ENCODE results near the gene AFG3L2.

The AFG3L2 gene

DNA sequence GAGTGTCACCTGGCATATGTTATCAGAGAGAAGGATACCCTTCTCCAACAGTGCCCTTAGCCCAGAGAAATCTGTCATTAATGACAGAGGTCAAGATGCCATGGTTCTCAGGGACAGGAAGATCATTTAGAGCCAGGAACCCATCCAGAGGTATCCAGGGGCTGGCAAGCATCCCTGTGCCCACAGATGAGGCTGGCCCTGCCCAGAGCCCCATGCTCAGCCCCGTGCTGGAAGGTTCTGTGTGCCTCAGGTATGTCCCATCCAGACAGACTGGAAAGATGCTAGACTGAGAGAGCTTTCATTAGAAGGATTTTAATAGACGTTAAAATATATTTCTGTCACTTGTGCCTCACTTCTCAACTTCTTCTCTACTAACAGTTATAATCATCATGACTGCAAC lies 77.2 kb downstream of the AFG3L2 start:
- DNase-seq, result no peak

DNA sequence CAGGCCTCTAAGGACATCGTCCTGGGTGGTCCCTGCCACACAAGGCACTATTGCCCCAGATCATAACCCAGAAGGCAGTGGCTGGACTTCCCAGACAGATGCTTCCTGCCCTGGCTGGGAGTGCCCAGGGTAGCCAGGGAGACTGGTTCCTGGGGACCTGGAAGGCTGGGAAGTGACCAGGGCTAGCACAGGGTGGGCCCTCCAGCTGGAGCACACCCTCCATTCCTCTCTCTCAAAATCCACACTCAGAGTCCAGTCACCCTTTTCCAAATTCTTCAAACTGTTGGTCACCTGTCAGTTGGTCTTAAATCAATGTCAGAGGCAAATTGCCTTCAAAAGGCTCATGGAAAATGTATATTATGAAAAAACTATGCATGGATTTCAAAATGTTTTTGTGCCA lies 80.6 kb downstream of the AFG3L2 start:
- DNase-seq, result no peak

DNA sequence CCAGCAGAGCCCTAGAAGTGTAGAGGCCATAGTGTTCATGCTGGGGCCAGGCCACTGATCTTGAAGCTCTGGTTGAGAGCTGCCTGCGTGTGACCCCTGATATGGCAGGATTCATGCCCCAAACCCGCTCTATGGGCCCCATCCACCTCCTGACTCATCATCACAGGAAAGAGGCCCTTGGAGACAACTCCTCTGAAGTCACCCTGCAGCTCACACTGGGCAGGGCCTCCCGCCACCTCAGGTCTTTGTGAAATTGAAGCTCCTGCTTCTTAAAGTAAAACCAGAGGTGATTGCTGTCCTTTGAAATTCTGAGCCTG lies 81.0 kb downstream of the AFG3L2 start:
- DNase-seq, result no peak

DNA sequence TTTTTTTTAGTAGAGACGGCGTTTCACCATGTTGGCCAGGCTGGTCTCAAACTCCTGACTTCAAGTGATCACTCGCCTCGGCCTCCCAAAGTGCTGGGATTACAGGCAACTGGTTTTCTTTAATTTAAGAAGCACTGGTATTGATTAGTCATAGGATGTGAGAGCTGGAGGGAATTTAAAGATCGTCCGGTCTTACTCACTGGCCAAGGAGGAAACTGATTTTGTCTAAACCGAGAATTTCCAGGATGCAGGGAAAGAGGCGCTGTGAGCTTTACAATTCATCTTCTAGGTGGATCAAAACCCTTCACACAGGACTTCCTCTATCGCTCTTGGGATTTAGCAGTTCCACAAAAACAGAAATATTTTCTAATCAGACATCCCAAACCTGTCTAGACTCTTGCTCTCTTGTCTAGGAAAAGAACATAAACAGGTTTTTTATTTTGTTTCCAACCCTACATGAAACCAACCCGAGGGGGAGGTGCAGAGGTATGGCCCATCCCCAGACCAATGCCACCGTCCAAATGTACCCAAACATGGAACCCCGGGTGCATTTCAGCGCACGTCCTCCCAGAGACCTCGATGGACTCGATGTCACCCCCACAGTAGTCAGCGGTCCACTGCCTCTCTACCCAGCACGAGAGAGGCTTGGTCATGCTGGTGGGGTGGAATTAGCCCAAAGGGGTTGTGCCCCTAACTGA lies 81.5 kb downstream of the AFG3L2 start:
- DNase-seq, result no peak

DNA sequence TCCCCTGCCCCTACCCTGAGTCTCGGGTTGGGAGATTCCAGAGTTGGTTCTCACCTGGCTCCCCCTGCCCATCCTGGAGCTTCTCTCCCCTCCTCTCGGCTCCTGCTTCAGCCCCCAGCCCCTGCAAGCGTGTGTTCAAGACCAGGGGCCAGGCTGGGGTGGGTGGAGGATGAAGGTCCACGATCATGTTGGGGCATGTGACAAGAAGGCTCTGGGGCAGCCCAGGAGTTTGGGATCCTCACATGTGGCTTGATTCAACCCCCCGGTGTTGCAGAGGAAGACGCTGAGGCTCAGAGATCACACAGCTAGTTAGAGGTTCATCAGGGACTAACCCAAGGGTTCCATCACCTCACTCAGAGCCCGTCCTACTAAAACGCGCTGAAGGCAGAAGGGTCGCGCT lies 83.2 kb downstream of the AFG3L2 start:
- no peak for DNase-seq

DNA sequence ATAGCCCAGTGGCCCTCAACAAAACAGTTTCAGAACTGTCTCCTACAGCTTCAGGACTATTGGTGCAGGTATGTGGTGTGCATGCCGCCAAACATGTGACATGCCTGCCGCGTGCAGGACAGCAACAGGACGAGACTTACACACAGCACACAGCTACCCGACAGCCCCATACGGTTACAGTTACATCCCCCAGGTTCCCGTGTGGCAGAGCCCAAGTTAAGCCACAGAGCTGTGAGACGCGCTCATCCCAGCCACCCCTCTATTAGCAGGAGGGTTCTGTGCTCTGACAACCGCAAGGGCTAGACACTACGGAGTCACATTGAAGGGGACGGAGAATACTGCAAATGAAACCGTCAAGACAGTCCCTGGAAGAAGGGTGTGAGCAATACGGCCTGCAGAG lies 85.3 kb downstream of the AFG3L2 start:
- DNase-seq, result no peak

DNA sequence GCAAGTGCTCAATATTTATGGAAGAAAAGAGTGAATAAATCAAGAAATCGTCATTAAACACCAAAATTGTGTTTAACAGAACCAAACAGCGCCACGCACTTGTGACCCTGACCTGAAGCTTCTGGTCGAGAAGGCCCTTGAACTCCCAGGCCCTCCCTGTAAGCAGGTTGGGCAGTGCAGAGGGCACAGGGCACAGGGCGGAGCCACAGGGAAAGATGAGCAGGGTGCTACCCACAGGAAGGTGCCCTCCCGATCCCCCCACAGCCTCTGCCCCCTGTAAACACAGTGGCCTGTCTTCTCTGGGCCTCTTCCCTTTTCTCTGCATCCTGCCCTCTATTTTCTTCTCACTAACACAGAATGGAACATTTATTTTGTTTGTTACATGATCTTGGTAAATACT lies 85.9 kb downstream of the AFG3L2 start:
- no peak for DNase-seq

DNA sequence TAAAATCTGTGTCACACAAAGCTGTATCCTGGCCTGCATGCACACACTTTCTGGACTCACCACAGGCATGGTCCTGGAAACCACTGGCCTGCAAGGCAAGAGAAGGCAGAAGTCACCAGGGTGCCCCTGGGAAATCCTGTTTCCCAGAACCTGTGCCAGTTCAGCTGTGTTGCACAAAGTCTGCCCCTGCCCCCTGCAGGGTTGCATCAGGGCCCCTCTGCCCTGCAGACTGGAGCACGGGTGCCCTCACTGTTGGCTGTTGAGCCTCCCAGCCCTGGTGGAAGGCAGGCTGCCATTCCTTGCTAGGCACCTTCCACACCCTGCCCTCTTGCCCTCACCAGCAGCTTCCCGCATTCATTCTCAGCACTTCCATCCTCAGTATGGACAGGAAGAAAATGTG lies 86.9 kb downstream of the AFG3L2 start:
- no peak for DNase-seq

DNA sequence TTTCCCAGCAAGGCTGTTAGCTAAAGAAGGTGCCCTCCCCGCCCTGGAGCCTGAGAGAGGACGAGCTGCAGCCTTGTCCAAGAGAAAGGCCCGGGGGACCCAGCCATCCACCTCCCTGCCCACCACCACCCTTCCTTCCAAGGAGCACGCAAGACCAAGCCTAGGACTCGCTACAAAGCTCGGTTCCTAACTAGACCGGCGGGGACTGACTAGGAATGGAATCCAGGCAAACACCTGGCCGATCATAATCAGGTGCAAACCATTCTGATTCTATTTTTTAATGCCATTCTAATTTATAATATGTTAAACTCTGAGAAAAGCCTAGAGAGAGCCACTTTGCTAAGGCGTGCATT lies 88.6 kb downstream of the AFG3L2 start:
- DNase-seq, result no peak

DNA sequence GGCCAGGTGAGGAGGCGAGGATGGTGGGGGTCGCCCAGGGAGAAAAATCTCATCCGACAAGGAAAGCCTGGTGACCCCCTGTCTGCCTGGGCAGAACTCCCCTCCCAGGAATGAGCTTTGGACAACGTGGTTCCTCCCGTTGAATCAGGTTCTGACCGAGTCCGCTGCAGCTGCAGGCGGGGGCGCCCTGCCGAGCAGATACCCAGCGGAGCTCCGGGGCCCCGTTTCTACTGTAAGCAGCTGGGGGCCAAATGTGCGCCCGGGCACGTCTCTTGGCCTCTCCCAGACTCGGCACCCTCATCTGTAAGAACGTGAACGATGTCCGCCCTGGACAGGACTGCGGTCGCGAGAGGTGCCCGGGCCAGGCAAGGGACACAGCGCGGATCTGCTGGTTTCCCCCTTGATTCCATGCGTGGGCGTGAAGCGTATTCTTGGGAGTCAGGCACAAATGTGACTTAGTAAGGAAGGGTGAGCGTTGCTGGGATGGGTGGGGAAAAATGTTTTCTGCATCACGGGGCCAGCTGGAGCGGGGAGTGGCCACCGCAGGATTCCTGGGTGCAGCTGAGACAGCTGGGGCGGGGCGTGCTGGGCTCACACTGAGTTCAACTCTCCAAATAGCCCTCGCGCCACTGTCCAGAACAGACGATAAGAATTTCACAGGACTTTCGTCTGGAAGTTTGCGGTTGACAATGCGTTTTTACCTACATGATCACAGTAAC lies 89.2 kb downstream of the AFG3L2 start:
- no peak for DNase-seq

DNA sequence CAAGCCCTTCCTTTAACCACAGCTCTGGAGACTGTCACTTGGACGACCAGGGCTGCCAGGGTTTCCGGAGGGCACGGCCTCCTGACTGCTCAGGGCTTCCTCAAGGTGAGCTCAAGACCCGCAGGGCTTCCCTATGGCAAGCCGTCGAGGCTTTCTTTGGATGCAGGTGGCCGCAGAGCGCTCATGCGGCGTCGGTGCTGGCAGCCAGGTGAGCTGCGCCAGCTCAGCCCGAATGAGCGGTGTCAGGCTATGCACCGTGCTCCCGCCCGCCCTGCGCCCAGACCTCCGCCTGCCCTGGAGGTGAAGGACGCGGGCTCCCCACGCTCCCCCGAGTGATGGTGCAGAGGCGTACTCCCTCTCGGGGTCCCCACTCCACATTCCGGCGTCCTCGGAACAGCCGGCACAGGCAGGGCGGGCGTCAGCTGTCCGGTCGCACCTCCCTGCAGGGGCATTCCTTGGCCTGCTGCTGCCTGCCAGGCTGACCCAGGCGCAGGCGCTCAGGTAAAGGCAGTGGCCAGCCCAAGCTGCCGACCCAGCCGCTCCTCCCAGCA lies 89.8 kb downstream of the AFG3L2 start:
- DNase-seq, result no peak

DNA sequence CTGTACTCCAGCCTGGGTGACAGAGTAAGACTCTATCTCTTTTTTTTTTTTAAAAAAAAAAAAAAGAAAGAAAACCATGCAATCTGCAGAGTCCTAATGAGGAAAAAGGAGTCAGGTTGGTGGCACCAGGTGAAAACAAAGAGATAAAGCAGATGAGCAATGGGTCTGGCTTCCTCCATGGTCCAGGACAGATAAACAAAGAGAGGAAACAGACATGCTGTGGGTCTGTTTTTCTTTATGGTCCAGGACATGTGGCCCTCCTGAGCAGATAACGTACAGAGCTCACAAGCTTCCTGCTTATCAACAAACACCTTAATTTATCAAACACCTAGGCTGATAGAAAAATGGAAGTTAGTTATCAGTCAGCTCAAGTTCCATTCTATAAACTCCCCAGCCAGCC lies 93.4 kb downstream of the AFG3L2 start:
- no peak for DNase-seq

DNA sequence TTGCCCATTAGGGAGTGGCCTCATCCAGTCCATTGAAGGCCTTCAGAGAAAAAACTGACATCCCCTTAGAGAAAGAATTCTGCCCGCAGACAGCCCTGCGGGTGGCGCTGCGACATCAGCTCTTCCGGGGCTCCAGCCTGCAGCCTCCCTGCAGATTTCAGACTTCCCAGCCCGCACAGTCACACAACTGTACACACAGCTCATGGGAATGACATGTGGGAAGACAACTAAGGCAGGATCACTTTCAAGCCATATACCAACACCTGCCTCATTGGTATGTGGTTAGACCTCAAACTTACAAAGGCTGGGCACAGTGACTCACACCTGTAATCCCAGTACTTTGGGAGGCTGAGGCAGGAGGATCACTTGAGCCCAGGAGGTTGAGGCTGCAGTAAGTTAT lies 93.8 kb downstream of the AFG3L2 start:
- no peak for DNase-seq

DNA sequence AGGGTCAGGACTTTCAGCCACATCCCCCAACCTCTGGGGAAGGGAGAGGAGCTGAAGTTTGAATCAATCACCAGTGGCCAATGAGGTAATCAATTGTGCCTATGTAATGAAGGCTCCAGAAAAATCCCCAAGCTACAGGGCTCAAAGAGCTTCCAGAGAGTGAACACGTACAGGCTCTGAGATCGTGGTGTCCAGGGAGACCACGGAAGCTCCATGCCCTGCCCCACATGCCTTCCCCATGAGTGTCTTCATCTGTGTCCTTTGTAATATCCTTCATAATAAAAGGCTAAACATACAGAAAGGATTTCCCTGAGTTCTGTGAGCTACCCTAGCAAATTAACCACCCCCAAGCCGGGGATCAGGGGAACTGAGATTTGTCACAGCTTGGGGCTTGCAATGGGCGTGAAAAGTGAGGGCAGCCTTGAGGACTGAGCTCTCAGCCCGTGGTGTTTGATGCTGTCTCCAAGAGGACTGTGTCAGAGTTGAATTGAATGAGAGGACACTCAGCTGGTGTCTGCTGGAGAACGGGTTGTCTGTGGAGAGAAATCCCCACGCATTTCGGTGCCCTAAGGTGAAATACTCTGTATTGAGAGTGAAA lies 94.5 kb downstream of the AFG3L2 start:
- no peak for DNase-seq

DNA sequence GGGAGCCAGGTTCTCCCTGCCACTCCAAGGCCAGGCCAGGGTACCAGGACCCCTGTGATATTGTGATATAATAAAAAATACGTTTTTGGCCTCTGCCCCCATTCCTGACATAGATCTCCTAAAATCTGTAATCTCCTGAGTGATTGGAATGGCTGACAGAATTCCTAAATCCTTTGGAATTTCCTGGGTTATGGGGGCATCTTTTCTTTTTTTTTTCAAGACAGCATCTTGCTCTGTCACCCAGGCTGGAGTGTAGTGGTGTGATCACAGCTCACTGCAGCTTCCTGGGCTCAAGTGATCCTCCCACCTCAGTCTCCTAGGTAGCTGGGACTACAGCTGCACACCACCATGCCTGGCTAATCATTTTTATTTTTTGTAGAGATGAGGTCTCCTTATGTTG lies 95.2 kb downstream of the AFG3L2 start:
- no peak for DNase-seq

DNA sequence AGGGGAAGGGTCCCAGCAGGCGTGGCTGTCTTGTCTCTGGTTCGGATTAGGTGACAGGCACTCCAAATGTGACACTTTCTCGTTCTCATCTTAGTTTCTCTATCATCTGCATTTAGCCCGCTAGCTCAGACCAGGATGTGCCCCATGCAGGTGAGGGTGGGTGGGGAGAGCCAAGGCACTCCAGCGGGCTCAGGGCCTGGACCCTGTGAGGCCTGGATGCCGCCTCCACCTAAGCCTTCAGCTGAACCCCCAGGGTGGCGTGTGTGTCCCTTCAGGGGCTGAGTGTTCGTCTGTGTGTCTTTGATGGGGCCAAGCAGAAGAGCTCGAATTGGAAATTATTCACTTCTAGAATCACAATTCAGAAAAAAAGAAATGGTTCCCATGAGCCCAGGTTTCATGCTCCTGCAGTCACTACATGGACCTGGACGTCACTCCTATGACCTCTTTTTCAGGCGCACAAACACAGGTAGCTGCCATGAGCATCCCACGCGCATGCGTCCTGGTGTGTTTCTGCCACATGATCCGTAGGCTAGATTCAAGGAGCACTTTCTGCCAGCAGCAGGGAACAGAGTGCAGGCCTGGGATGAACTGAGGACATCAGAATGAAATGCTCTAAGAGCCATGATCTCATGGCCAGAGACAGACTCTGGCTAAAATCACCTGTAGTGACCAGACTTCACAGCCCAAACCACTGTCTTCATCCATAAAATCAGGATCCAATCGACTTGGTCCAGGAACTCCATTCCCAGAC lies 97.1 kb downstream of the AFG3L2 start:
- DNase-seq, result no peak
